BJ (cell line): ENCODE results near the gene SCEL. TPM values are rescaled to one million over a fixed set of nuclear protein-coding genes. Genes with fewer than 3 reads are reported as not detected.
"Not testable (repeated sequence)": the region's sequence is repeated elsewhere in the genome, so short reads cannot be mapped to it uniquely, and the experiment has no call there.

Source experiments
- CTCF ChIA-PET: fragments of 350-600 bp; formaldehyde crosslinking; extraction: SDS; loops from one replicate; lab custom pipeline; 2021; ENCODE audit warnings: antibody characterized with exemption, inconsistent platforms; lab: Yijun Ruan, JAX
- POLR2A ChIA-PET: fragments of 300-600 bp; sonication (Branson Sonifier 250); formaldehyde crosslinking; extraction: SDS; loops from one replicate; lab custom pipeline; 2021; ENCODE audit warnings: antibody characterized with exemption; lab: Charles Lee
- DNase-seq: peaks from one replicate; pipeline ENCODE4 v3.0.0-alpha.2; 2011; ENCODE audit warnings: low read depth
- H3K27me3 ChIP-seq: 2 replicates; pipeline ENCODE4 v1.6.0; 2011; ENCODE audit warnings: low read length; ENCODE audit not compliant: control insufficient read depth, insufficient read depth
- H3K36me3 ChIP-seq: 2 replicates; pipeline ENCODE4 v1.5.1; 2011; ENCODE audit warnings: low read length; ENCODE audit not compliant: control insufficient read depth, insufficient read depth
- H3K4me3 ChIP-seq: 2 replicates; pipeline ENCODE4 v1.5.1; 2011; ENCODE audit warnings: low read depth, mild to moderate bottlenecking, control low read depth, low read length
- CTCF ChIP-seq: IDR thresholded peaks from 2 replicates; pipeline ENCODE4 v1.5.1; 2011; ENCODE audit warnings: low read depth, mild to moderate bottlenecking, control low read depth, inconsistent platforms, low read length, moderate library complexity; ENCODE audit not compliant: insufficient read depth
- polyA plus RNA-seq: library from polyadenylated mRNA; depleted of rRNA; stranded (reverse); fragments of >200 nt; gene quantifications from 2 replicates; pipeline ENCODE4 v1.2.3, GENCODE V29; 2011

The SCEL gene
- polyA plus RNA-seq, 1 experiment = not detected

- POLR2A ChIA-PET = no interaction called here
- no peak for DNase-seq
- Histone ChIP-seq H3K36me3 (no peaks in the 10 kb centered on the region), H3K27me3 (no peaks in the 10 kb centered on the region), H3K4me3 (no peak overlapping the region)
- no peak for TF ChIP-seq CTCF
- CTCF ChIA-PET = no interaction called here
Measured at GRCh38 chr13:77637588-77637987, 102.1 kb downstream of the SCEL start.

- no peak for TF ChIP-seq CTCF
- Histone ChIP-seq H3K27me3 (no peaks in the 10 kb centered on the region), H3K36me3 (no peaks in the 10 kb centered on the region), H3K4me3 (no peak overlapping the region)
- no peak for DNase-seq
- CTCF ChIA-PET = no interaction called here
- POLR2A ChIA-PET = no interaction called here
Measured at GRCh38 chr13:77650409-77650808, 114.9 kb downstream of the SCEL start.

GRCh38 chr13:77653301-77653700 is 117.8 kb downstream of the SCEL start:
- H3K27me3 ChIP-seq = no peaks in the 10 kb centered on the region
- DNase-seq = no peak
- H3K36me3 ChIP-seq = no peaks in the 10 kb centered on the region
- ChIA-PET CTCF (no interaction called here), POLR2A (no interaction called here)
- H3K4me3 ChIP-seq = no peak overlapping the region
- TF ChIP-seq CTCF = no peak

- H3K27me3 ChIP-seq, H3K4me3 ChIP-seq, CTCF ChIA-PET, POLR2A ChIA-PET, H3K36me3 ChIP-seq, DNase-seq: not testable (repeated sequence)
Measured at GRCh38 chr13:77660016-77660415, 124.5 kb downstream of the SCEL start.

GRCh38 chr13:77660841-77661250 is 125.3 kb downstream of the SCEL start:
- ChIA-PET POLR2A (no interaction called here), CTCF (no interaction called here)
- no peak for DNase-seq

GRCh38 chr13:77662301-77662700 is 126.8 kb downstream of the SCEL start:
- DNase-seq, H3K36me3 ChIP-seq, CTCF ChIA-PET, H3K4me3 ChIP-seq, POLR2A ChIA-PET, H3K27me3 ChIP-seq: not testable (repeated sequence)

More at GRCh38 chr13:77660841-77661250, 125.3 kb downstream of the SCEL start:
- no peak for TF ChIP-seq CTCF
- Histone ChIP-seq H3K4me3 (no peak overlapping the region), H3K36me3 (no peaks in the 10 kb centered on the region), H3K27me3 (no peaks in the 10 kb centered on the region)

GRCh38 chr13:77662831-77663230 is 127.3 kb downstream of the SCEL start:
- H3K27me3 ChIP-seq, POLR2A ChIA-PET, H3K4me3 ChIP-seq, CTCF ChIA-PET, H3K36me3 ChIP-seq, DNase-seq: not testable (repeated sequence)
